GM21825 (cell line): ENCODE results near the gene PEX11G.
"Not testable (repeated sequence)": the region's sequence is repeated elsewhere in the genome, so short reads cannot be mapped to it uniquely, and the experiment has no call there.

Source experiments
- ATAC-seq: cut with Tn5 transposase; IDR thresholded peaks from one replicate; pipeline ENCODE4 v1.9.1; 2021; ENCODE audit warnings: mild to moderate bottlenecking, moderate library complexity; ENCODE audit not compliant: unreplicated experiment

PEX11G gene

DNA sequence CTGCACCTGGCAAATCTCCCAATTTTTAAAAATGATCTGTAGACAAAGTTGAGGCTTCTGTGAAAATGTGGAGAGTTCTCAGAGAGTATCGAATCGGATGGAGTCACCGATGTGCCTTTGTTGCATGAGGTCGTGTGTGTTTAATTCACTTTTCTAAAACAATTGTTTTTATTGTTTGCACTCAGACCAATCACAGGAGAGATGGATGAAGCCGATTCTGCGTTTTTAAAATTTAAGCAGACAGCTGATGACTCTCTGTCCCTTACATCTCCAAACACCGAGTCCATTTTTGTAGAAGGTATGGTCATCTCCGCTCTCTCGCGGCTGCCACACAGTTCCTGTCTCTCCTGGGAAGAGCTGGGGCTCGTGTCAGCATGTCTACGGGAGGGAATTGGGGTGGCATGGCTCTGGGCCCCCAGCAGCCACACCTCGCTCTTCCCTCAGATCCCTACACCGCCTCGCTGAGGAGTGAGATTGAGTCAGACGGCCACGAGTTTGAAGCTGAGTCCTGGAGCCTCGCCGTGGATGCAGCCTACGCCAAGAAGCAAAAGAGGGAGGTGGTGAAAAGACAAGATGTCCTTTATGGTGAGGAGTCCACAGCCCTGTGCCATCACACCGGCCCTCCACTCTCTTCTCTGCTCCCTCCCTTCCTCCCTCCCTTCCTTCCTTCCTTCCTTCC, 47.2 kb downstream of the PEX11G start:
- no peak for ATAC-seq

DNA sequence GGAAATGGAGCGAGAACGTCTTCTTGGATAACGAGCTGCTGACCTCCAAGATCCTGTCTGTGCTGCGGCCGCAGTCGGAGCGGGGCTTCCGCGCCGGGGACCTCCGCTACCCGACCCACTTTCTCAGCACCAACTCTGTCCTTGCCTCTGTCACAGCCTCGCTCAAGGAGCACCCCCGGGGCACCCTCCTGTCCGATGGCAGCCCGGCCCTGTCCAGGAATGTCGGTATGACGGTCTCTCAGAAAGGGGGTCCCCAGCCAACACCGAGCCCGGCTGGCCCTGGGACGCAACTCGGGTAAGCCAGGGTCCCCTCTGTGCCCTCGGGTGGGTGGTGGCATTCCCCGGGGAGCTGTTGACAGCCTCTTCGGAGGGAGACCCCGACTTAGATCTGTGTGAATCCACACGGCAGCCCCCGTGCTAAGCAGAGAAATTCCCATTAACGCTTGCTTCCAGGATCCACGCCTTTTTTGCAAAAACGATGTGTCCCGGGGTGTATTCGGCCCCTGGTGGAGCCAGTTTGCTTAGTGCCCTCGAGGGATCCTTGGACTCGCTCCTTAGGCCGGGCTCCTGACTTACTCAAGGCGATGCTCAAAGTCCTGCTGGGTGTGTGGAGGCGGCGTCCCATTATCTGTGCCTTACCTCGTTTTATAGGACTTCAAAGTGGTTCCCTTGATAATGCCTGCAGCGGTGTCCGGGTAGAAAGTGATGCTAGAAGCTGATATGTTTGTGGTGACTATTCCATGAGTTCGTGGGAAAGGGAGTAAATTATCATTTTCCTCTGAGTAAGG, 48.5 kb downstream of the PEX11G start:
- ATAC-seq: no peak

DNA sequence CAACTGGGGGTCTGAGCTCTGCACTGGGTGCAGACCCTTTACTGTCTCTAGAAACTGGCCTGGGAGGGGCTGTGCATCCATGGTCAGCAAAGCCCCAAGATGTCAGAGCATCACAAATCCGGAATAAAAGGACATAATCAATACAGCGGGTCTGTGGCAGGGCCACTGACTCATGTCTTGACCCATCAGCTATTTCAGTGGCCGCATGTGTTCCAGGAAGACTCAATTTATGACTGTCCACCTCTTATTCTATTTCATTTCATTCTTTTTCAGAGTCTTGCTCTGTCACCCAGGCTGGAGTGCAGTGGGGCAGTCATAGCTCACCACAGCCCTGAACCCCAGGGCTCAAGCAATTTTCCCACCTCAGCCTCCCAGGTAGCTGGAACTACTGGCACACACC, 53.2 kb downstream of the PEX11G start:
- no peak for ATAC-seq

DNA sequence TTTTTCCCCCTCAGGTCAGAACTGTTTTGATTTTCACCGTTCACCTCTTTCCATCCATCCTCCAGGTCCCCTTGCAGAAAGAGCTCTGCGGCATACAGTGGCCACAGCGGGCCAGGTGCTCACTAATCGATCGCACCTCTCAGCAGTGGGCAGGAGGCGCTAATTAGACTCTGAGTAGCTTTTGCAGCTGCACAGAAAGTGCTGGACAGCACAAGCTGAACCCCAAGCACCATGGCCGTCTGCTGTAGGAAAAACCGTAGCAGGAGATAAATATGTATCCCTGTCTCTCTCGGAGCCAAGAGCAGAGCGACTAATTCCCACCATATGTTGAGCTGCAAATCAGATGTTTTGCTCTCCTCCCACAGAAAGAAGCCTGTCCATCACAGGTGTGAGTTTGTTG, 54.4 kb downstream of the PEX11G start:
- ATAC-seq: no peak

DNA sequence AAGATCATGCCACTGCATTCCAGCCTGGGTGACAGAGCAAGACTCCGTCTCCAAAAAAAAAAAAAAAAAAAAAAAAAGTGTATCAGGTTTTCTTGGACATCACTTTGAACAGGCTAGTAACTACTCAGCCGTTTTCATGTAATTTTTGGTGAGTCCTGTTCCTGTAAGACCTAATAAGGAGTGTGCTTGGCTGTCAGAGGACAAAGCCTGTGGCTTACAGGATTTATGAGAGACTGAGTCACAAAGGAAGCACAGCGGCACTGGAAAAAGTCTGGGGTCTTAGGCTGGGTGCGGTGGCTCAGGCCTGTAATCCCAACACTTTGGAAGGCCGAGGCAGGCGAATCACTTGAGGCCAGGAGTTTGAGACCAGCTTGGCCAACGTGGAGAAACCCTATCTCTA, 55.4 kb downstream of the PEX11G start:
- not testable (repeated sequence) for ATAC-seq

DNA sequence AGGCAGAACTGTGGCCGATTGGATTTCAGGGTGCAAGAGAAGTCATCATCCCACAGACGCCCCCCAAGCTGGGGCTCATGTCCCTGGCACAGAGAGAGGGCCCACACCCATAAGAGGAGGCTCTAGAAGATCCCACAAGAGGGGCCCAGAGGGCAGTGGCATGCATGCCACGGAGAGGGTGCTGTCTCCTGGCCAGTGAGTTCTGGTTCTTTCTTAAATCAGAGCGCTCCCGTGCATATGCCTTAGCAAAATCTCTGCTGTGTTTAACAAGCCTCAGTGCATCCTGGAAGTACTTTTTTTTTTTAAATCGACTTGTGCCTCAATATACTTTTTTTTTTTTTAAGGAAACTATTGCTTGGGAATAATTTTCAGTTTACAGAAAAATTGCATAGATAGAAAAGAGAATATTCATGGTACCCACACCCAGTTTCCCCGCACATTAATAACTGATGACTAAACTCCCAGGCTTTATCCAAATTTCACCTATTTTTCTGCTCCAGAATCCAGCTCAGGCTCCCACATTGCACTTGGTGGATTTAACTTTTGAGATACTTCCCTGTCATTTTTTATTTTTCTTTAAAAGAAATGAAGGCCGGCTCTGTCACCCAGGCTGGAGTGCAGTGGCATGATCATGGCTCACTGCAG, 59.1 kb downstream of the PEX11G start:
- ATAC-seq: no peak

DNA sequence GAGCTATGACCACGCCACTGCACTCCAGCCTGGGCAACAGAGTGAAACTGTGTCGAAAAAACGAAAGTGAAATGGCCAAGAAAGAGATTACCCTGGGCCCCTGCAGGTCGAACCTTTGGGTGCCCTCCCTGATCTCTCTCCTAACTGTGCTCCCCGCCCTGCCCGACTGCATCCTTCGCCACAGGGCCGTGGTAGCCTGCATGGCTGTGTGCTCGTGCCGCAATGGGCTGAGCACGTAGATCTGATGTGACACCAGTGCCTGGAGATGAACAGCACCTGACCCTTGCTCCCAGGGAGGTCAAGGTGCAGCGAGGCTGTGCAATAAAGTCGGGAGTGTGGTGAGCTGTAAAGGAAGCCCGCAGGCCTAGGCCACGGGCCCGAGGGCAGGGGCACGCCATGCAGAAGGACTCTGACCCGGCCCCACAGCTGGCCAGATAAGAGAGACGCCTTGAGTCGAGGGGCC, 60.2 kb downstream of the PEX11G start:
- no peak for ATAC-seq

DNA sequence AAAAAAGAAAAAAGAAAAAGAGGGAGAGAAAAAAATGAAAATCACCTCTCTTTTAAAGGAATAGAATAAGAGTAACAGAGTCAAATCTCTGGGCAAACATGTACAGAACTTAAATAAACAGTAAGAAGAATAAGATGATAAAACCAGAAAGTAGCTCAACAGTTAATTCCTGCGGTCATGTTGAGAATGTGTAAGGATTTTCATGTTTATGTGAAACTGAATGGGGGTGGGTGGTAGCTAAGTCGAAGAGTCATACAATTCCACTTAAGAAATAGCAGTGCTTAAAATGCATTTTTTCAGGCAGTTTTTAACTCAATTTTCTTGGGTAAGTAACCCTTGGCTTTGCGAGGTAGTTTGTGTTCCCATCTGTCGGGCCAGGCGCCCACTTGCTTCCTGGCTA, 60.9 kb downstream of the PEX11G start:
- ATAC-seq: no peak

DNA sequence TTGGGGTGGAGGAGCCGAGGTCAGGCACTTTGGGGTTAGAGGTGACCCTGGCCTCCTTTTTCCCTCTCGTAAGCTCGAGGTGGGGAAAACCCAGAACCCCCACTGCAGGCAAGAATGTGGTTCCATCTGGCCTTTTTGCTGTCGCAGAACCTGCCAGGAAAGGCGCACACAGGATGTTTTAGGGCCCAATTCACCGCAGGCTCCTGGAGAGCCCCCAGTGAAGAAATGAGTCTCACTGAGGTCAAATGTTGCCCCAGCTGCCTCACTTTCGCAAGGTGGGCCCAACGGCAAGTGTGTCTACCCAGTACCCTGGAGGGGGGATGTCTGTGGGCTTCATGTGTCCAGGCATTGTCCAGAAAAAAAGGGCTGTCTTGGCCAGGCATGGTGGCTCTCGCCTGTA, 61.8 kb downstream of the PEX11G start:
- ATAC-seq: no peak
